Measurements from ENCODE around the gene SPC24. TPM values are rescaled to one million over a fixed set of nuclear protein-coding genes. Genes with fewer than 3 reads are reported as not detected.

SPC24 gene
- total and polyA plus RNA-seq, 2 donors (not counting 3 experiments of a cell fraction or from before 2014, with no cell fraction given), result 19.8 to 70.0 TPM

DNA sequence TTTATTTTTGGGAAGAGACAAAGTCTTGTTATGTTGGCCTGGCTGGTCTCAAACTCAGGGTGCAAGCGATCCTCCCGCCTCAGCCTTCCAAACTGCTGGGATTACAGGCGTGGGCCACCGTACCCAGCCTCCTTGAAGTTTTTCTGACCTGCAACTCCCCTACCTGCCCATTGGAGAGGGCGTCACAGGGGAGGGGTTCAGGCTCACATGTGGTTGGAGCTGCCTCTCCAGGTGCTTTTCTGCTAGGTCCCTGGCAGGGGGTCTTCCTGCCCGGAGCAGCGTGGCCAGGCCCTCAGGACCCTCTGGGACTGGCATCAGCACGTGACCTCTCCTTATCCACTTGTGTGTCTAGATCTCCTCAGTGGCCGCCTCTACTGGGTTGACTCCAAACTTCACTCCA lies 39.1 kb downstream of the SPC24 start:
- Histone ChIP-seq H3K4me2 (ENCODE audit: insufficient read depth, low read length) (no peak overlapping the region), H3K36me3 (ENCODE audit: control insufficient read depth in 2 of 2, extremely low read depth in 1 of 2, insufficient read depth in 2 of 2, low read length in 2 of 2) (peaks cover 27% of the 10 kb centered on the region in 2 experiments), H3K27ac (ENCODE audit: insufficient read depth, low read depth, low read length) (no peak overlapping the region), H3K27me3 (ENCODE audit: control insufficient read depth in 2 of 2, insufficient read depth in 2 of 2, low read length in 2 of 2) (no peaks in the 10 kb centered on the region), H3K4me1 (ENCODE audit: control insufficient read depth, extremely low read depth, insufficient read depth, low read length) (no peaks in the 10 kb centered on the region), H3K4me3 (replicated peaks in 1 of 3; ENCODE audit: insufficient read depth in 1 of 3, low read depth in 1 of 3, low read length in 3 of 3) (no peak overlapping the region), H3K79me2 (ENCODE audit: control insufficient read depth, insufficient read depth, low read length) (peaks cover 23% of the 10 kb centered on the region), H3K9me3 (replicated peaks; ENCODE audit: control insufficient read depth, insufficient read depth, low read length) (no peaks in the 10 kb centered on the region), H4K20me1 (replicated peaks; ENCODE audit: control insufficient read depth, extremely low read depth, insufficient read depth, low read length) (no peaks in the 10 kb centered on the region), H2AFZ (ENCODE audit: low read depth, low read length) (no peak overlapping the region), H3K9me1 (replicated peaks; ENCODE audit: control insufficient read depth, extremely low read depth, insufficient read depth, low read length) (no peaks in the 10 kb centered on the region), H3K9ac (replicated peaks; ENCODE audit: extremely low read depth, insufficient read depth, low read length) (no peak overlapping the region)
- POLR2A ChIA-PET, result no interaction called here
- dilution Hi-C loops (cut with MboI; ENCODE audit: extremely low pct_ligation_motif_present, low sequenced_read_pairs) (no loop called here), intact Hi-C loops (cut with micrococcal nuclease) (no loop called here)
- BruUV-seq (replicated peaks), result no TSS peak
- FAIRE-seq (no peak), DNase-seq (ENCODE audit: low read depth, low spot score) (no peak)
- CTCF ChIA-PET, result interaction anchor here (3.4 kb wide), 1 partner anchor 10 kb away, joined by 12 read pairs; no protein-coding TSS in a partner anchor
- TF ChIP-seq, protein P1, sequence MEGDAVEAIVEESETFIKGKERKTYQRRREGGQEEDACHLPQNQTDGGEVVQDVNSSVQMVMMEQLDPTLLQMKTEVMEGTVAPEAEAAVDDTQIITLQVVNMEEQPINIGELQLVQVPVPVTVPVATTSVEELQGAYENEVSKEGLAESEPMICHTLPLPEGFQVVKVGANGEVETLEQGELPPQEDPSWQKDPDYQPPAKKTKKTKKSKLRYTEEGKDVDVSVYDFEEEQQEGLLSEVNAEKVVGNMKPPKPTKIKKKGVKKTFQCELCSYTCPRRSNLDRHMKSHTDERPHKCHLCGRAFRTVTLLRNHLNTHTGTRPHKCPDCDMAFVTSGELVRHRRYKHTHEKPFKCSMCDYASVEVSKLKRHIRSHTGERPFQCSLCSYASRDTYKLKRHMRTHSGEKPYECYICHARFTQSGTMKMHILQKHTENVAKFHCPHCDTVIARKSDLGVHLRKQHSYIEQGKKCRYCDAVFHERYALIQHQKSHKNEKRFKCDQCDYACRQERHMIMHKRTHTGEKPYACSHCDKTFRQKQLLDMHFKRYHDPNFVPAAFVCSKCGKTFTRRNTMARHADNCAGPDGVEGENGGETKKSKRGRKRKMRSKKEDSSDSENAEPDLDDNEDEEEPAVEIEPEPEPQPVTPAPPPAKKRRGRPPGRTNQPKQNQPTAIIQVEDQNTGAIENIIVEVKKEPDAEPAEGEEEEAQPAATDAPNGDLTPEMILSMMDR (IDR thresholded peaks at IDR 0.05; ENCODE audit: extremely low read depth in 1 of 2, insufficient read depth in 1 of 2, low read depth in 1 of 2, low read length in 2 of 2), result no peak
- TF ChIP-seq, protein P2, sequence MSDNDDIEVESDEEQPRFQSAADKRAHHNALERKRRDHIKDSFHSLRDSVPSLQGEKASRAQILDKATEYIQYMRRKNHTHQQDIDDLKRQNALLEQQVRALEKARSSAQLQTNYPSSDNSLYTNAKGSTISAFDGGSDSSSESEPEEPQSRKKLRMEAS (IDR thresholded peaks at IDR 0.05; ENCODE audit: insufficient read depth, insufficient read length), result no peak
- no peak for TF ChIP-seq POLR2AphosphoS5 (IDR thresholded peaks at IDR 0.05; ENCODE audit: insufficient read depth, low read depth, low read length)
- TF ChIP-seq JUN (IDR thresholded peaks at IDR 0.05; ENCODE audit: borderline replicate concordance, insufficient read depth, insufficient read length, low read depth), result no peak
- TF ChIP-seq GATA2 (IDR thresholded peaks at IDR 0.05; ENCODE audit: insufficient read depth, insufficient read length, low read depth, low read length), result no peak
- TF ChIP-seq POLR2A (IDR thresholded peaks at IDR 0.05; ENCODE audit: low read depth, low read length), result no peak
- TF ChIP-seq FOS (IDR thresholded peaks at IDR 0.05; ENCODE audit: borderline replicate concordance, insufficient read depth, low read length), result no peak
- TF ChIP-seq MYC (IDR thresholded peaks at IDR 0.05; ENCODE audit: low read depth, low read length), result no peak
- TF ChIP-seq EZH2 (IDR thresholded peaks at IDR 0.05; ENCODE audit: borderline replicate concordance, low read depth, low read length, severe bottlenecking), result no peak

All from endothelial cell of umbilical vein (primary cell).